SK-N-MC (cell line): ENCODE data around the gene ZNF732.
"Not testable (repeated sequence)": the region's sequence is repeated elsewhere in the genome, so short reads cannot be mapped to it uniquely, and the experiment has no call there.

Experiments used
- DNase-seq: peaks from one replicate; pipeline ENCODE4 v3.0.0-alpha.2; 2011; ENCODE audit warnings: low read depth, low spot score
- H3K27ac ChIP-seq: fragments of 200-600 bp; sonication (generic); 2 replicates; pipeline ENCODE4 v1.5.1; 2016; ENCODE audit warnings: mixed run types
- H3K36me3 ChIP-seq: fragments of 200-600 bp; sonication (generic); 2 replicates; pipeline ENCODE4 v1.6.1; 2017; ENCODE audit warnings: antibody characterized with exemption, low read length, mixed read lengths; ENCODE audit not compliant: insufficient read depth
- H3K4me3 ChIP-seq: fragments of 200-600 bp; sonication (generic); 2 replicates; pipeline ENCODE4 v1.5.1; 2016
- H3K9ac ChIP-seq: fragments of 200-600 bp; sonication (generic); 2 replicates; pipeline ENCODE4 v1.8.0; 2017; ENCODE audit warnings: mixed run types, mixed read lengths; ENCODE audit not compliant: insufficient read length
- H3K9me3 ChIP-seq: fragments of 200-600 bp; sonication (generic); 2 replicates; pipeline ENCODE4 v1.6.1; 2017; ENCODE audit warnings: low read depth, mild to moderate bottlenecking, antibody characterized with exemption, low read length, moderate library complexity, mixed read lengths
- EZH2 ChIP-seq: fragments of 200-600 bp; sonication (generic); IDR thresholded peaks from one replicate; pipeline ENCODE4 v1.6.1; 2017; ENCODE audit warnings: antibody characterized with exemption
- FOXP2 ChIP-seq: optimal IDR thresholded peaks from 2 replicates; pipeline ENCODE3; 2011; ENCODE audit warnings: mild to moderate bottlenecking, moderate library complexity; ENCODE audit not compliant: insufficient read depth; ENCODE audit errors: extremely low read length, control extremely low read depth
- POLR2AphosphoS5 ChIP-seq: IDR thresholded peaks from 2 replicates; pipeline ENCODE4 v1.6.1; 2012; ENCODE audit warnings: mild to moderate bottlenecking, low read depth, low read length, borderline replicate concordance

Gene ZNF732

DNA sequence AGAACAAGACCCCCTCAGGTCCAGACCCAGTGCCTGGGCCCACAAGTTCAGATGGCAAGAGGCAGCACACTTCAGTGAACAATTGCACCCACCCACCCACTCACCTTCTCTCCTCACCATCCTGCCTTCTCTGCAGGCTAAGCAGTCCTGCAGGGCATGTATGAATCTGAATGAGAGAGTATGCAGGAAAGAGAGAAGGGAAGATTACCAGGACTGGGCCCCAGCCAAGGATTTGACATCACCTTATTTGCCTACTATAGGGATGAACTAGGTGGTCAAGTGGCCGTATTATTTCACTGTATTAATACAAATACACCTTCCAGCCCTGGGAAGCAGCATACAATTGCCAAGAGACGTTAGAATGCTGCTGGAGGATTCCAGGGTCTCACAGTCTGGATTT is 30.2 kb upstream of the ZNF732 start:
- Histone ChIP-seq H3K27ac (no peak overlapping the region), H3K9me3 (peaks cover 8% of the 10 kb centered on the region; the same call in 1 of the 2 replicates)
- DNase-seq: no peak

DNA sequence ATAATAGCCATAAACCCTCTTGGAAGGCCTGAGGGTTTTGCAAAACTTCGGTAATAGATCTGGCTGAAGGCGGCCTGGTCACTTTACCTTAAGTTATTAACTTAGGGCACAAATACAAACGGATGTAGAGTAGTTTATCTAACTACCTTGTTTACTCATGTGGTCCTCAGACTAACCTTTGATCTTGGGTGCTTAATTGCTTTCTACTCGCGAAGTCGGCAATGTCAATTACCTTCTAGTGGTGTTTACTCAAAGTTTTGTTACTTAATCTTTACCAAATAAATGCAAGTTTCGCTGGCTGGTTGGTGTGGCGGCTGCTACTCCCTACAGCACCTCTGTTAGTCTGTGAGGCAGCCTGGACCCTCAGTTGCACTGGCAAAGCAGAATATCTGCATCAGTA is 23.5 kb upstream of the ZNF732 start:
- DNase-seq: no peak
- Histone ChIP-seq H3K9me3 (no peaks in the 10 kb centered on the region), H3K36me3 (no peaks in the 10 kb centered on the region), H3K9ac (no peak overlapping the region), H3K4me3 (no peak overlapping the region), H3K27ac (no peak overlapping the region)
- TF ChIP-seq FOXP2 (no peak), POLR2AphosphoS5 (no peak), EZH2 (no peak)

More for the DNA sequence above, 30.2 kb upstream of the ZNF732 start:
- Histone ChIP-seq H3K36me3 (peaks cover 17% of the 10 kb centered on the region), H3K9ac (no peak overlapping the region), H3K4me3 (no peak overlapping the region)
- TF ChIP-seq FOXP2: no peak

DNA sequence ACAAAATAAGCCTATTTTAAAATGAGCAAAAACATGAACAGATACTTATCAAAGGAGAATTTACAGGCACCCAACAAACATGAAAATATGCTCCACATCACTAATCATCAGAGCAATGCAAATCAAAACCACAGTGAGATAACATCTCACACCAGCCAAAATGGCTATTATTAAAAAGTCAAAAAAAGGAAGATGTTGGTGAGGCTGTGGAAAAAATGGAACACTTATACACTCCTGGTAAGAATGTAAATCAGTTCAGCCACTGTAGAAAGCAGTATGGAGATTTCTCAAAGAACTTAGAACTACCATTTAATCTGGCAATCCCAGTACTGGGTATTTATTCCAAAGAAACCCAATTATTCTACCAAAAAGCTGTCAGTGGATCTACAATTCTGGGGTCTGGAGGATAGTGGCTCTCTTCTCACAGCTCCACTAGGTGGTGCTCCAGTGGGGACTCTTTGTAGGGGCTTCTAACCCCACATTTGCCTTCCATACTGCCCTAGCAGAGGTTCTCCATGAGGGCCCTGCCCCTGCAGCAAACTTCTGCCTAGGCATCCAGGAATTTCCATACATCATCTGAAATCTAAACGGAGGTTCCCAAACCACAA is 9.1 kb upstream of the ZNF732 start:
- H3K27ac ChIP-seq: no peak overlapping the region
- no peaks in the 10 kb centered on the region for H3K36me3 ChIP-seq
- H3K4me3 ChIP-seq: no peak overlapping the region

DNA sequence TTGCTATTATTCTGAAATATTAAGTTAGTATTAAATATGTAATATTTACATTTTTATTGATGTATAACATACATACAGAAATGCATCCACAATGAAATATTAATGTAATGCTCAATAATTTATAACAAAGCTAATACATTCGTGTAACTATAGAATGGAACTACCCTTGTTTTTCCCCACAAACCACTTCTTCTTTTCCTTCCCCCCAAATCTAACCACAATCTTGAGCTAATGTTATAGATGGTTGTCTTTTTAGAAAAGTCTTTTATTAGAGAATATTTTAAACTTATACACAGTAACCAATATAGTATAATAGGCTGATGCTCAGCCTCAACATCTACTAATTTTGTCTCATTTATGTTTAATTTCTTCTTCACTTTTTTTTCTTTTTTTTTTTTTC is 4.5 kb upstream of the ZNF732 start:
- H3K4me3 ChIP-seq: no peak overlapping the region
- no peak for DNase-seq
- 0 out of 2 replicates have a peak, but pooled peaks cover 3% of the 10 kb centered on the region for H3K9me3 ChIP-seq
- no peaks in the 10 kb centered on the region for H3K36me3 ChIP-seq
- H3K27ac ChIP-seq: no peak overlapping the region
- no peak overlapping the region for H3K9ac ChIP-seq
- TF ChIP-seq FOXP2 (no peak), EZH2 (no peak), POLR2AphosphoS5 (no peak)

More for the DNA sequence above, 9.1 kb upstream of the ZNF732 start:
- no peak for TF ChIP-seq FOXP2
- no peak for TF ChIP-seq POLR2AphosphoS5
- TF ChIP-seq EZH2: no peak
- 0 out of 2 replicates have a peak, but pooled peaks cover 3% of the 10 kb centered on the region for H3K9me3 ChIP-seq
- no peak for DNase-seq
- H3K9ac ChIP-seq: no peak overlapping the region

DNA sequence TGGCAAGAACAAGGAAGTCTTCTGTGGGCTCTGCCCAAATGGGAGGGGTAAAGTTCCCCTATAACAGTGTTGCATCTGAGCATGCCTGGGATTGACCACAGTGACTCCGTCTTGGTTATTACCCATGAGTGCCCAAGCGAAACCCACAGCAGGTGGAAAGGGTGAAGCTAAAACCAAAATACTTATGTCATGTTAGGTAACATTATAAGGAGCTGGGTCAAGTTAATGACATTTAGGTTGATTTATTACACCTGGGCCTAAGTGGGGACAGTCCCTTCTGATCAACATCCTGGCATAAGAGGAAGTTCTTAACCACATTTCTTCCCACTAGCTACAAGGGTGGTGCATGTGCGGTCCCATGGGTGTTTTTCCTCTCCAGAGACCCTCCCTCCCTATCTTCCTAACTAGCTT is 1.3 kb upstream of the ZNF732 start:
- Histone ChIP-seq H3K9me3 (0 out of 2 replicates have a peak, but pooled peaks cover 3% of the 10 kb centered on the region), H3K9ac (no peak overlapping the region), H3K36me3 (no peaks in the 10 kb centered on the region), H3K27ac (no peak overlapping the region), H3K4me3 (no peak overlapping the region)
- DNase-seq: no peak
- no peak for TF ChIP-seq POLR2AphosphoS5
- no peak for TF ChIP-seq EZH2
- TF ChIP-seq FOXP2: no peak

DNA sequence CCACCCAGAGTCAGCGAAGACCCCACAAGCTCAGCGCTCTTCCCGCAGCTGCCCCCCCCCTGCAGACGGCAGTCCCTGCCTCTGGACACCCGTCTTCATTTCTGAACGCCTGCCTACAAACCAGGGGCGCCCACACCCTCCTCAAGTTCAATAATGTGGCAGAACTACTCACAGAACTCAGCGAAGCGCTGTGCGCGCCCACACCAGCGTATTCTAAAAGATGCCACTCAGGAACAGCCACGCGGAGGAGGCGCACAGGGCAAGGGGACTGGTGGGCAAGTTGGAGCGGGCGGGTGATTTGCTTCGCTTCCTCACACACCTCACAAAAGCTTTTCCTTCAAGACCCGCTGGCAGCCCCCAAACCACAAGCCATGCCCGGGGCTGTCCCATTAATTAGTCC is 758 bp downstream of the ZNF732 start:
- H3K27ac ChIP-seq, H3K9ac ChIP-seq, DNase-seq, H3K9me3 ChIP-seq, H3K4me3 ChIP-seq, H3K36me3 ChIP-seq: not testable (repeated sequence)

DNA sequence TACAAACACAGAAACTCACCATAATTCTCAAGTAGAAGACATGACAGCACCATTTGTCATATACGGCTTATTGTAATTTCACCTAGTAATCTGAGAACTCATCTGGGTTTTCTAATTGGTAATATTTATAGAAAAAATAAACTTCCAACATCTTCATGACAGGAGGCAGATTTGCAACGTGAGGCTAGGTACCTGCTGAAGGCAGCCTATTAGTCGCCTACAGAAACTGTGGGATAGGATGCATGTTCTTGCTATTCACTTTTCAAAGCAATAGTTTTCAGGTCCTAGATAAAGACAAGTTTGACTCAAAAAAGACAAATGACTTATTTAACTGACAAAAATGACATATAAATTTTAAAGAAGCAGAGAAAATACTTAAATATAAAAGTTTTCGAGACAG is 2.9 kb downstream of the ZNF732 start:
- H3K9me3 ChIP-seq: no peaks in the 10 kb centered on the region
- TF ChIP-seq POLR2AphosphoS5 (no peak), FOXP2 (no peak), EZH2 (no peak)
- H3K27ac ChIP-seq: no peak overlapping the region
- H3K36me3 ChIP-seq: no peaks in the 10 kb centered on the region
- DNase-seq: no peak
- H3K4me3 ChIP-seq: no peak overlapping the region
- H3K9ac ChIP-seq: no peak overlapping the region

DNA sequence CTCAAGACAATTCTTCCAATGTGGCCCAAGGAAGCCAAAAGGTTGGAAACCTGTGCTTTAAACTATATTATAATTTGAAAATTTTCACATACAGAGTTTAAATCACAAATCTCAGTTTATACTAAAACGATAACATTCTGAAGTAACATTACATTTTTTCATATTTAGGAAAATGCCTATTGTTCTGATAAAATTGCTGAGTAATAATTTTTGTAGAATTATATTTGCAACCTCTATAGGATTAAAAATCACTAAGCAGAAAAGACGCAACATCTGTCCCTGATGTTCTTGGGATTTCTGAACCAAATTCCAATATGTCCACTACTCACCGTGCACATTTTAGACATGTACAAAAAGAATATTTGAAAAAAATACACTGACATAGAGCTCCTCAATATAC is 10.5 kb downstream of the ZNF732 start:
- H3K9ac ChIP-seq: no peak overlapping the region
- no peak overlapping the region for H3K27ac ChIP-seq
- no peaks in the 10 kb centered on the region for H3K9me3 ChIP-seq
- TF ChIP-seq EZH2 (no peak), FOXP2 (no peak), POLR2AphosphoS5 (no peak)
- DNase-seq: no peak
- no peak overlapping the region for H3K4me3 ChIP-seq
- H3K36me3 ChIP-seq: no peaks in the 10 kb centered on the region

DNA sequence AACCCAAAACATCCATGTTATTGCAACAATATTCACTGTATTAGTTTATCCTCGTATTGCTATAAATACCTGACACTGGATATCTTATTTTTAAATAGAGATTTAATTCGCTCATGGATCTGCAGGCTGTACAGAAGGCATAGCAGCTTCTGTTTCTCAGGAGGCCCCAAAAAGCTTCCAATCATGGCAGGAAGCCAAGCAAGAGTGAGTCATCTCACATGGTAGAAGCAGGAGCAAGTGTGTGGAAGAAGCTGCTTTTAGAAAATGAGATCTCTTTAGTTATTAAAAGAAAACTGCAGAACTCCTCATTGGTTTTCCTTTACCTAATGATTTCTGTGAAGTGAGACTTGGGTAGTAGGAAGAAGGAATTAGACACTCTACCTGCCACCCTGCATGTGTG is 16.4 kb downstream of the ZNF732 start:
- no peak overlapping the region for H3K27ac ChIP-seq
- TF ChIP-seq FOXP2: no peak
- TF ChIP-seq POLR2AphosphoS5: no peak
- no peak for TF ChIP-seq EZH2
- no peak for DNase-seq
- no peak overlapping the region for H3K9ac ChIP-seq
- H3K4me3 ChIP-seq: no peak overlapping the region
- no peaks in the 10 kb centered on the region for H3K9me3 ChIP-seq
- no peaks in the 10 kb centered on the region for H3K36me3 ChIP-seq
